H9 (cell line): Measurements from ENCODE around the gene KRT8. TPM values are rescaled to one million over a fixed set of nuclear protein-coding genes. Genes with fewer than 3 reads are reported as not detected.
A peak's percentile ranks its signal among the peaks of the same experiment; 100 is the strongest.

Source experiments
- DNase-seq: peaks from one replicate; pipeline ENCODE4 v3.0.0-alpha.2; 2017
- H2AFZ ChIP-seq: one replicate; pipeline ENCODE4 v1.6.1; 2013; ENCODE audit warnings: mild to moderate bottlenecking, low read length, control low read depth, moderate library complexity
- H2AK5ac ChIP-seq: 2 replicates; pipeline ENCODE4 v1.6.1; 2013; ENCODE audit warnings: low read length, control low read depth, mixed read lengths; ENCODE audit not compliant: insufficient read length
- H2BK120ac ChIP-seq: one replicate; pipeline ENCODE4 v1.6.1; 2013; ENCODE audit warnings: low read depth, mild to moderate bottlenecking, low read length, control low read depth, inconsistent platforms; ENCODE audit not compliant: poor library complexity, severe bottlenecking
- H2BK12ac ChIP-seq: 2 replicates; pipeline ENCODE4 v1.6.1; 2013; ENCODE audit warnings: low read length, control low read depth, mixed read lengths, low read depth; ENCODE audit not compliant: insufficient read length
- H2BK15ac ChIP-seq: 2 replicates; pipeline ENCODE4 v1.6.1; 2013; ENCODE audit warnings: low read depth, low read length, control low read depth
- H2BK20ac ChIP-seq: one replicate; pipeline ENCODE4 v1.6.1; 2013; ENCODE audit warnings: low read depth, mild to moderate bottlenecking, low read length, control low read depth, inconsistent platforms; ENCODE audit not compliant: poor library complexity, severe bottlenecking
- H2BK5ac ChIP-seq: 2 replicates; pipeline ENCODE4 v1.6.1; 2013; ENCODE audit warnings: low read length, control low read depth, mixed read lengths; ENCODE audit not compliant: insufficient read length
- H3K14ac ChIP-seq: 2 replicates; pipeline ENCODE4 v1.6.1; 2013; ENCODE audit warnings: low read length, control low read depth; ENCODE audit not compliant: insufficient read depth
- H3K18ac ChIP-seq: 2 replicates; pipeline ENCODE4 v1.6.1; 2013; ENCODE audit warnings: low read depth, mild to moderate bottlenecking, mixed read lengths, low read length, control low read depth; ENCODE audit not compliant: insufficient read length
- H3K23ac ChIP-seq: 2 replicates; pipeline ENCODE4 v1.6.1; 2013; ENCODE audit warnings: low read length, control low read depth, mixed read lengths, low read depth; ENCODE audit not compliant: insufficient read length
- H3K23me2 ChIP-seq: 2 replicates; pipeline ENCODE4 v1.6.1; 2013; ENCODE audit warnings: low read depth, mild to moderate bottlenecking, mixed read lengths, low read length, control low read depth; ENCODE audit not compliant: insufficient read length, poor library complexity, severe bottlenecking
- H3K27ac ChIP-seq: 2 replicates; pipeline ENCODE4 v1.5.1; 2013; ENCODE audit warnings: low read length, control low read depth, mixed read lengths, low read depth; ENCODE audit not compliant: insufficient read length
- H3K27me3 ChIP-seq: 2 replicates; pipeline ENCODE4 v1.6.1; 2013; ENCODE audit warnings: low read length, control low read depth, inconsistent platforms; ENCODE audit not compliant: insufficient read depth
- H3K4ac ChIP-seq: 2 replicates; pipeline ENCODE4 v1.6.1; 2013; ENCODE audit warnings: low read depth, mild to moderate bottlenecking, control low read depth, inconsistent platforms, low read length, moderate library complexity
- H3K4me1 ChIP-seq: 2 replicates; pipeline ENCODE4 v1.6.1; 2013; ENCODE audit warnings: low read length, control low read depth, inconsistent platforms; ENCODE audit not compliant: insufficient read depth
- H3K4me2 ChIP-seq: 2 replicates; pipeline ENCODE4 v1.6.1; 2013; ENCODE audit warnings: low read length, control low read depth, mixed read lengths; ENCODE audit not compliant: insufficient read length, insufficient read depth
- H3K56ac ChIP-seq: 2 replicates; pipeline ENCODE4 v1.6.1; 2013; ENCODE audit warnings: low read depth, mild to moderate bottlenecking, mixed read lengths, low read length, control low read depth; ENCODE audit not compliant: insufficient read length
- H3K79me1 ChIP-seq: 2 replicates; pipeline ENCODE4 v1.6.1; 2013; ENCODE audit warnings: low read depth, mild to moderate bottlenecking, moderate library complexity, low read length, control low read depth, inconsistent platforms; ENCODE audit not compliant: insufficient read depth, poor library complexity, severe bottlenecking
- H3K79me2 ChIP-seq: 2 replicates; pipeline ENCODE4 v1.6.1; 2013; ENCODE audit warnings: low read length, control low read depth, inconsistent platforms; ENCODE audit not compliant: insufficient read depth
- H3K9ac ChIP-seq: 2 replicates; pipeline ENCODE4 v1.6.1; 2013; ENCODE audit warnings: low read length, control low read depth, mixed read lengths; ENCODE audit not compliant: insufficient read length; ENCODE audit errors: extremely low read depth
- H3K9me3 ChIP-seq: one replicate; pipeline ENCODE4 v1.6.1; 2013; ENCODE audit warnings: low read depth, low read length, inconsistent platforms; ENCODE audit not compliant: control insufficient read depth
- H3T11ph ChIP-seq: one replicate; pipeline ENCODE4 v1.6.1; 2013; ENCODE audit warnings: mild to moderate bottlenecking, low read length, control low read depth, inconsistent platforms
- H4K20me1 ChIP-seq: one replicate; pipeline ENCODE4 v1.6.1; 2013; ENCODE audit not compliant: control insufficient read depth, insufficient read length, insufficient read depth
- H4K5ac ChIP-seq: 2 replicates; pipeline ENCODE4 v1.6.1; 2013; ENCODE audit warnings: low read depth, mild to moderate bottlenecking, mixed read lengths, low read length, control low read depth; ENCODE audit not compliant: insufficient read length
- H4K8ac ChIP-seq: replicated peaks from 2 replicates; pipeline ENCODE4 v1.6.1; 2013; ENCODE audit warnings: low read length, control low read depth, mixed read lengths, low read depth; ENCODE audit not compliant: insufficient read length
- H4K91ac ChIP-seq: 2 replicates; pipeline ENCODE4 v1.6.1; 2013; ENCODE audit warnings: low read depth, mild to moderate bottlenecking, moderate library complexity, mixed read lengths, low read length, control low read depth; ENCODE audit not compliant: insufficient read length
- H3K27ac Mint-ChIP-seq, 3 experiments: 2 replicates in 2 of 3; 3 replicates in 1 of 3; pipeline ENCODE4 v1.8.0; 2020 to 2021; ENCODE audit warnings: mixed read lengths in 3 of 3, mild to moderate bottlenecking in 1 of 3, moderate library complexity in 1 of 3
- H3K27me3 Mint-ChIP-seq: 2 replicates; pipeline ENCODE4 v1.8.0; 2021; ENCODE audit warnings: low read depth, mild to moderate bottlenecking, moderate library complexity, mixed read lengths
- H3K36me3 Mint-ChIP-seq, 3 experiments: 2 replicates in 2 of 3; 3 replicates in 1 of 3; pipeline ENCODE4 v1.8.0; 2020 to 2021; ENCODE audit warnings: low read depth in 3 of 3, mixed read lengths in 3 of 3; ENCODE audit not compliant: insufficient read depth in 1 of 3
- H3K4me1 Mint-ChIP-seq, 2 experiments: 2 replicates each; pipeline ENCODE4 v1.8.0; 2020; ENCODE audit warnings: mixed read lengths in 2 of 2
- H3K4me3 Mint-ChIP-seq, 2 experiments: 2 replicates in 1 of 2; 3 replicates in 1 of 2; pipeline ENCODE4 v1.8.0; 2020 to 2021; ENCODE audit warnings: mild to moderate bottlenecking in 2 of 2, mixed read lengths in 2 of 2, moderate library complexity in 1 of 2
- H3K9me3 Mint-ChIP-seq, 2 experiments: 2 replicates in 1 of 2; 3 replicates in 1 of 2; pipeline ENCODE4 v1.8.0; 2020; ENCODE audit warnings: mild to moderate bottlenecking in 2 of 2, mixed read lengths in 2 of 2, moderate library complexity in 1 of 2
- CTCF ChIP-seq: fragments of 200-600 bp; sonication (generic); conservative IDR thresholded peaks from 3 replicates; pipeline ENCODE4 v1.8.0; 2021; ENCODE audit warnings: antibody characterized with exemption, mild to moderate bottlenecking
- WGBS: extraction: QIAGEN DNeasy Blood & Tissue Kit; methylation state at CpG from one replicate; pipeline ENCODE4 v1.1.7; 2013; ENCODE audit warnings: missing lambda C conversion rate, low lambda C conversion rate, mixed read lengths; ENCODE audit not compliant: insufficient read length; ENCODE audit errors: extremely low coverage; 5-methylcytosine and 5-hydroxymethylcytosine counted together
- total RNA-seq: library from RNA; stranded (reverse); gene quantifications from 2 replicates; pipeline ENCODE4 v1.2.1, GENCODE V29; 2021

The KRT8 gene
- total RNA-seq, 1 experiment from 2014 or later, result 244 TPM

DNA sequence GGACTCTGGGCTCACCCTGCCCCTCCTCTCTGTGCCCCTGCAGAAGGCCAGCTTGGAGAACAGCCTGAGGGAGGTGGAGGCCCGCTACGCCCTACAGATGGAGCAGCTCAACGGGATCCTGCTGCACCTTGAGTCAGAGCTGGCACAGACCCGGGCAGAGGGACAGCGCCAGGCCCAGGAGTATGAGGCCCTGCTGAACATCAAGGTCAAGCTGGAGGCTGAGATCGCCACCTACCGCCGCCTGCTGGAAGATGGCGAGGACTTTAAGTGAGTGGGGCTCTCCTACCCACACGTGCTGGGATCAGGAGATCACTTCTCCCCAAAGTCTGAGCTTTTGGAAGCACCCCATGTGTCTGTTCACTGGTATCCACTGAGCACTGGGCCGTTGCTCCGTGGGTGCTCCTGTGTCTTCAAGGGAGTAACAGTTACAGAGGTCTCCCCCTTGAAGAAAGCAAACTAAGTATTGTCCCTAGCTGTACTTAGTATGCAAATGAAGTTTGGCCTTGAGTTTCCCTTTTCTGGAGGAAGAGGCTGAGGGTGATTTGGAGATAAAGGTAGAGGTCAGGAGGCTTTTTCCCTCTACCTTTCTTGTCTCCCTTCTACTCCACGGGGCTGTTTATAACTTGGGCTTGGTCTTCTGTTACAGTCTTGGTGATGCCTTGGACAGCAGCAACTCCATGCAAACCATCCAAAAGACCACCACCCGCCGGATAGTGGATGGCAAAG is 47.4 kb upstream of the KRT8 start:
- Histone ChIP-seq H3K27ac (no peak overlapping the region), H4K5ac (no peak overlapping the region), H3K23me2 (peaks cover 8% of the 10 kb centered on the region), H2BK120ac (no peak overlapping the region), H3K56ac (no peak overlapping the region), H4K20me1 (no peaks in the 10 kb centered on the region), H4K8ac (no peak overlapping the region), H3K4ac (no peak overlapping the region), H3K18ac (no peak overlapping the region), H3K79me1 (peaks cover 4% of the 10 kb centered on the region), H3K23ac (no peak overlapping the region), H2BK20ac (no peak overlapping the region), H2BK12ac (no peak overlapping the region), H3K4me2 (no peak overlapping the region), H2BK15ac (no peak overlapping the region), H3K9me3 (no peaks in the 10 kb centered on the region), H2AFZ (no peak overlapping the region), H3T11ph (no peak overlapping the region), H2AK5ac (no peak overlapping the region), H3K27me3 (no peaks in the 10 kb centered on the region), H3K79me2 (peaks cover 10% of the 10 kb centered on the region; the same call in 1 of the 2 replicates), H3K14ac (no peak overlapping the region), H4K91ac (no peak overlapping the region), H3K4me1 (0 out of 2 replicates have a peak, but pooled peaks cover 2% of the 10 kb centered on the region), H3K9ac (no peak overlapping the region), H2BK5ac (no peak overlapping the region)
- Mint-ChIP-seq H3K4me1 (peaks cover 32 to 43% of the 10 kb centered on the region in 2 experiments), H3K27me3 (no peaks in the 10 kb centered on the region), H3K9me3 (no peaks in the 10 kb centered on the region; a peak in 1 of 5 replicates), H3K36me3 (peaks cover 37 to 40% (median 37%) of the 10 kb centered on the region in 3 experiments; a peak in 6 of 7 replicates), H3K27ac (peak overlapping the region in 2 of 3 experiments; percentile 34 to 62; a peak in 3 of 7 replicates), H3K4me3 (peak overlapping the region in 1 of 2 experiments; percentile 61; a peak in 2 of 5 replicates)
- no peak for DNase-seq
- peak; percentile 60 for TF ChIP-seq CTCF
- no CpG with 5 or more reads among the region's 15 CpGs for WGBS
